CD14-positive monocyte (primary cell): ENCODE data around the gene MYRF. TPM values are rescaled to one million over a fixed set of nuclear protein-coding genes. Genes with fewer than 3 reads are reported as not detected.

Experiments
- DNase-seq, 3 donors: peaks; one replicate each; pipeline ENCODE4 v3.0.0-alpha.2; 2011 to 2022
- H2AFZ ChIP-seq: 2 replicates; pipeline ENCODE4 v1.6.0; 2012; ENCODE audit warnings: mild to moderate bottlenecking, low read depth, low read length, inconsistent platforms; ENCODE audit not compliant: insufficient read depth, poor library complexity, severe bottlenecking
- H3K27ac ChIP-seq, 2 donors: 1 replicate in 1 of 2; 2 replicates in 1 of 2; pipeline ENCODE4 v1.5.1; 2012 to 2013; ENCODE audit warnings: low read length in 2 of 2, control low read depth in 1 of 2, inconsistent platforms in 1 of 2, low read depth in 1 of 2, mild to moderate bottlenecking in 1 of 2
- H3K27me3 ChIP-seq, 2 donors: one replicate each; pipeline versions ENCODE4 v1.6.0 to v1.6.1; 2011 to 2013; ENCODE audit warnings: low read length in 2 of 2; ENCODE audit not compliant: control insufficient read depth in 2 of 2, insufficient read depth in 2 of 2
- H3K36me3 ChIP-seq, 2 donors: replicated peaks in 1 of 2; 1 replicate in 1 of 2; 2 replicates in 1 of 2; pipeline versions ENCODE4 v1.5.1 to v1.6.1; 2012 to 2013; ENCODE audit warnings: low read length in 2 of 2, control low read depth in 1 of 2, inconsistent platforms in 1 of 2, mild to moderate bottlenecking in 1 of 2; ENCODE audit not compliant: insufficient read depth in 2 of 2, control insufficient read depth in 1 of 2
- H3K4me1 ChIP-seq, 2 donors: 1 replicate in 1 of 2; 2 replicates in 1 of 2; pipeline versions ENCODE4 v1.5.1 to v1.6.1; 2012 to 2013; ENCODE audit warnings: low read length in 2 of 2, control low read depth in 1 of 2, inconsistent platforms in 1 of 2, mild to moderate bottlenecking in 1 of 2, moderate library complexity in 1 of 2; ENCODE audit not compliant: insufficient read depth in 2 of 2, control insufficient read depth in 1 of 2
- H3K4me2 ChIP-seq: replicated peaks from 2 replicates; pipeline ENCODE3; 2012; ENCODE audit warnings: low read length, moderate library complexity, mild to moderate bottlenecking; ENCODE audit not compliant: poor library complexity, severe bottlenecking; ENCODE audit errors: extremely low read depth
- H3K4me3 ChIP-seq, 3 experiments: fragments of 200-600 bp in 1 of 3; sonication (generic) in 1 of 3; replicated peaks in 1 of 3; 1 replicate in 2 of 3; 2 replicates in 1 of 3; pipeline ENCODE4 v1.5.1; 2011 to 2013; ENCODE audit warnings: low read length in 3 of 3, mild to moderate bottlenecking in 3 of 3, control low read depth in 2 of 3, low read depth in 2 of 3, inconsistent platforms in 1 of 3, moderate library complexity in 1 of 3
- H3K79me2 ChIP-seq: 2 replicates; pipeline ENCODE4 v1.6.0; 2012; ENCODE audit warnings: mild to moderate bottlenecking, control low read depth, inconsistent platforms, low read length, moderate library complexity; ENCODE audit not compliant: insufficient read depth
- H3K9ac ChIP-seq: 2 replicates; pipeline ENCODE4 v1.6.0; 2017; ENCODE audit warnings: low read length, mild to moderate bottlenecking; ENCODE audit not compliant: insufficient read depth, poor library complexity, severe bottlenecking
- H3K9me3 ChIP-seq, 2 donors: replicated peaks in 1 of 2; 1 replicate in 1 of 2; 2 replicates in 1 of 2; pipeline versions ENCODE4 v1.5.1 to v1.6.1; 2012 to 2013; ENCODE audit warnings: low read length in 2 of 2, control low read depth in 1 of 2; ENCODE audit not compliant: control insufficient read depth in 1 of 2, insufficient read depth in 1 of 2
- H4K20me1 ChIP-seq: 2 replicates; pipeline ENCODE4 v1.6.0; 2012; ENCODE audit warnings: mild to moderate bottlenecking, low read length, control low read depth, moderate library complexity; ENCODE audit not compliant: insufficient read depth
- H3K27ac Mint-ChIP-seq, 7 donors: one replicate each; pipeline ENCODE4 v1.8.0; 2020; ENCODE audit warnings: mild to moderate bottlenecking in 7 of 7, mixed read lengths in 7 of 7, moderate library complexity in 6 of 7, inconsistent platforms in 2 of 7
- H3K27me3 Mint-ChIP-seq, 3 donors: one replicate each; pipeline ENCODE4 v1.8.0; 2021 to 2022; ENCODE audit warnings: low read depth in 3 of 3, mild to moderate bottlenecking in 3 of 3, mixed read lengths in 3 of 3, moderate library complexity in 3 of 3, inconsistent platforms in 1 of 3
- H3K36me3 Mint-ChIP-seq, 2 donors: one replicate each; pipeline ENCODE4 v1.8.0; 2020; ENCODE audit warnings: mixed read lengths in 2 of 2, inconsistent platforms in 1 of 2, mild to moderate bottlenecking in 1 of 2
- H3K4me1 Mint-ChIP-seq: one replicate; pipeline ENCODE4 v1.8.0; 2020; ENCODE audit warnings: mild to moderate bottlenecking, mixed read lengths
- H3K4me3 Mint-ChIP-seq, 2 donors: one replicate each; pipeline ENCODE4 v1.8.0; 2020; ENCODE audit warnings: mild to moderate bottlenecking in 2 of 2, mixed read lengths in 2 of 2, moderate library complexity in 1 of 2
- H3K9me3 Mint-ChIP-seq, 7 donors: one replicate each; pipeline ENCODE4 v1.8.0; 2020 to 2022; ENCODE audit warnings: mixed read lengths in 7 of 7, mild to moderate bottlenecking in 6 of 7, moderate library complexity in 6 of 7, inconsistent platforms in 2 of 7
- CTCF ChIP-seq: fragments of 200-600 bp; IDR thresholded peaks from one replicate; pipeline ENCODE4 v1.8.0; 2022; ENCODE audit warnings: antibody characterized with exemption, mild to moderate bottlenecking
- WGBS: methylation state at CpG from one replicate; pipeline ENCODE4 v1.1.5; 2013; ENCODE audit warnings: missing lambda C conversion rate; ENCODE audit not compliant: insufficient coverage; 5-methylcytosine and 5-hydroxymethylcytosine counted together
- intact Hi-C, 2 donors: fragments of 100-400 bp; cut with micrococcal nuclease; formaldehyde crosslinking; loops; one replicate each; pipeline versions ENCODE4 v1.15.0 to v1.15.1; 2023
- polyA plus RNA-seq, 3 donors: library from polyadenylated mRNA; depleted of rRNA in 1 of 3; unstranded in 2 of 3; stranded (reverse) in 1 of 3; fragments of 300-500 nt in 2 of 3; fragments of >200 nt in 1 of 3; fragmentation: Illumina TruSeq in 2 of 3; gene quantifications; 1 replicate in 2 of 3; 2 replicates in 1 of 3; pipeline ENCODE4 v1.2.3, GENCODE V29; 2012 to 2021

MYRF gene
- polyA plus RNA-seq, 3 donors: 0.18 to 0.19 TPM; not detected in 1

GRCh38 chr11:61735391-61735790 is 17.0 kb upstream of the MYRF start:
- H3K36me3 Mint-ChIP-seq: peaks cover 30 to 31% of the 10 kb centered on the region in 2 donors
- Histone ChIP-seq H2AFZ (no peak overlapping the region), H4K20me1 (no peaks in the 10 kb centered on the region), H3K4me3 (no peak overlapping the region), H3K27ac (no peak overlapping the region), H3K9ac (no peak overlapping the region), H3K4me2 (no peak overlapping the region), H3K4me1 (peaks cover 0 to 5% of the 10 kb centered on the region in 2 donors), H3K9me3 (no peaks in the 10 kb centered on the region), H3K36me3 (peaks cover 17 to 37% of the 10 kb centered on the region in 2 donors), H3K27me3 (no peaks in the 10 kb centered on the region), H3K79me2 (no peaks in the 10 kb centered on the region)
- no peak for DNase-seq
- no peak for TF ChIP-seq CTCF
- no peak overlapping the region for H3K4me3 Mint-ChIP-seq
- intact Hi-C loops: no loop called here
- 95% methylated on average over 16 of the region's 17 CpGs for WGBS
- peaks cover 7% of the 10 kb centered on the region for H3K4me1 Mint-ChIP-seq
- H3K27ac Mint-ChIP-seq: peak overlapping the region in 2 of 7 donors; percentile 55 to 70
- peaks cover 0 to 2% (median 1%) of the 10 kb centered on the region in 3 donors for H3K27me3 Mint-ChIP-seq
- peaks cover 0 to 2% (median 0%) of the 10 kb centered on the region in 7 donors for H3K9me3 Mint-ChIP-seq

GRCh38 chr11:61736310-61736709 is 16.1 kb upstream of the MYRF start:
- Histone ChIP-seq H3K9ac (no peak overlapping the region), H3K4me2 (no peak overlapping the region), H3K79me2 (no peaks in the 10 kb centered on the region), H3K36me3 (peaks cover 21 to 39% of the 10 kb centered on the region in 2 donors), H3K27ac (no peak overlapping the region), H3K4me1 (peaks cover 0 to 5% of the 10 kb centered on the region in 2 donors), H3K9me3 (no peaks in the 10 kb centered on the region), H2AFZ (no peak overlapping the region), H3K4me3 (no peak overlapping the region), H4K20me1 (no peaks in the 10 kb centered on the region), H3K27me3 (no peaks in the 10 kb centered on the region)
- peaks cover 31 to 34% of the 10 kb centered on the region in 2 donors for H3K36me3 Mint-ChIP-seq
- peaks cover 0 to 2% (median 0%) of the 10 kb centered on the region in 7 donors for H3K9me3 Mint-ChIP-seq
- no peak for DNase-seq
- no peak overlapping the region for H3K27ac Mint-ChIP-seq
- H3K4me3 Mint-ChIP-seq: no peak overlapping the region
- TF ChIP-seq CTCF: no peak
- 93% methylated on average over 3 of the region's 5 CpGs for WGBS
- intact Hi-C loops: no loop called here
- H3K27me3 Mint-ChIP-seq: peaks cover 0 to 2% (median 1%) of the 10 kb centered on the region in 3 donors
- H3K4me1 Mint-ChIP-seq: peaks cover 7% of the 10 kb centered on the region
